ENCODE results near the gene CFAP20.
A peak's percentile ranks its signal among the peaks of the same experiment; 100 is the strongest.

The CFAP20 gene

GRCh38 chr16:58129097-58129936 is at the start of gene CFAP20:
TSS of gene CFAP20 (minus strand) at chr16:58129381. CDS start at chr16:58129115, 266 bp downstream.
- peak; percentile 100 for DNase-seq (ENCODE audit: low read depth)

GRCh38 chr16:58177353-58177710 is 48.2 kb upstream of the CFAP20 start:
- no peak for DNase-seq (ENCODE audit: low read depth)

- no peak for DNase-seq (ENCODE audit: low read depth)
Observed at GRCh38 chr16:58176608-58177352, 47.6 kb upstream of the CFAP20 start.

GRCh38 chr16:58170223-58170622 is 41.0 kb upstream of the CFAP20 start:
- no peak for DNase-seq (ENCODE audit: low read depth)

GRCh38 chr16:58160855-58161254 is 31.7 kb upstream of the CFAP20 start:
- no peak for DNase-seq (ENCODE audit: low read depth)

GRCh38 chr16:58158725-58159124 is 29.5 kb upstream of the CFAP20 start:
- DNase-seq (ENCODE audit: low read depth) = no peak

- DNase-seq (ENCODE audit: low read depth) = no peak
Observed at GRCh38 chr16:58157951-58158540, 28.9 kb upstream of the CFAP20 start.

GRCh38 chr16:58157239-58157638 is 28.1 kb upstream of the CFAP20 start:
- DNase-seq (ENCODE audit: low read depth) = no peak

- DNase-seq (ENCODE audit: low read depth) = no peak
Observed at GRCh38 chr16:58155839-58156238, 26.7 kb upstream of the CFAP20 start.

- DNase-seq (ENCODE audit: low read depth) = no peak
Observed at GRCh38 chr16:58154345-58154744, 25.2 kb upstream of the CFAP20 start.

- no peak for DNase-seq (ENCODE audit: low read depth)
Observed at GRCh38 chr16:58152246-58152868, 23.2 kb upstream of the CFAP20 start.

GRCh38 chr16:58148526-58148925 is 19.3 kb upstream of the CFAP20 start:
- DNase-seq (ENCODE audit: low read depth) = no peak

- DNase-seq (ENCODE audit: low read depth) = no peak
Observed at GRCh38 chr16:58148099-58148498, 18.9 kb upstream of the CFAP20 start.

GRCh38 chr16:58138852-58139251 is 9.7 kb upstream of the CFAP20 start:
- DNase-seq (ENCODE audit: low read depth) = no peak

GRCh38 chr16:58137581-58137980 is 8.4 kb upstream of the CFAP20 start:
- no peak for DNase-seq (ENCODE audit: low read depth)

GRCh38 chr16:58128711-58129096 is 477 bp downstream of the CFAP20 start:
- peak; percentile 38 for DNase-seq (ENCODE audit: low read depth)

GRCh38 chr16:58128181-58128631 is 975 bp downstream of the CFAP20 start:
- DNase-seq (ENCODE audit: low read depth) = peak; percentile 17

GRCh38 chr16:58127634-58128033 is 1.5 kb downstream of the CFAP20 start:
- DNase-seq (ENCODE audit: low read depth) = peak; percentile 50

- peak; percentile 58 for DNase-seq (ENCODE audit: low read depth)
Observed at GRCh38 chr16:58127033-58127556, 2.1 kb downstream of the CFAP20 start.

GRCh38 chr16:58126451-58126961 is 2.7 kb downstream of the CFAP20 start:
- no peak for DNase-seq (ENCODE audit: low read depth)

GRCh38 chr16:58125781-58126335 is 3.3 kb downstream of the CFAP20 start:
- no peak for DNase-seq (ENCODE audit: low read depth)

- DNase-seq (ENCODE audit: low read depth) = peak; percentile 20
Observed at GRCh38 chr16:58125041-58125440, 4.1 kb downstream of the CFAP20 start.
